Coronary artery (tissue), 2 donors: ENCODE results near the gene ADCY9.

Experiments used
- DNase-seq: peaks from one replicate; pipeline ENCODE4 v3.0.0-alpha.2; 2017; ENCODE audit warnings: low spot score
- H3K27ac ChIP-seq, 2 donors: fragments of 200-600 bp; sonication (generic); one replicate each; pipeline ENCODE4 v1.5.1; 2016 to 2019
- H3K4me3 ChIP-seq: fragments of 200-600 bp; sonication (generic); 2 replicates; pipeline ENCODE4 v1.5.1; 2016; ENCODE audit warnings: mild to moderate bottlenecking, moderate library complexity
- CTCF ChIP-seq: fragments of 200-600 bp; sonication (generic); IDR thresholded peaks from one replicate; pipeline ENCODE4 v1.5.1; 2019; ENCODE audit warnings: antibody characterized with exemption

The ADCY9 gene

GRCh38 chr16:4123616-4124300 lies 7.5 kb upstream of the ADCY9 start:
- TF ChIP-seq CTCF: no peak
- no peak for DNase-seq
- Histone ChIP-seq H3K4me3 (no peak overlapping the region), H3K27ac (no peak overlapping the region)

- H3K27ac ChIP-seq: no peak overlapping the region
- TF ChIP-seq CTCF: no peak
- no peak for DNase-seq
- no peak overlapping the region for H3K4me3 ChIP-seq
Observed at GRCh38 chr16:4120176-4120575, 3.9 kb upstream of the ADCY9 start.

GRCh38 chr16:4117250-4117578 lies 972 bp upstream of the ADCY9 start:
- Histone ChIP-seq H3K4me3 (peak overlapping the region; percentile 93), H3K27ac (peak overlapping the region; percentile 75 to 97)
- TF ChIP-seq CTCF: no peak
- DNase-seq: no peak

GRCh38 chr16:4115949-4116318 lies 308 bp downstream of the ADCY9 start:
- no peak for DNase-seq
- peak overlapping the region in 1 of 2 donors; percentile 97 for H3K27ac ChIP-seq
- H3K4me3 ChIP-seq: peak overlapping the region; percentile 93
- no peak for TF ChIP-seq CTCF

- DNase-seq: peak; percentile 75
- TF ChIP-seq CTCF: no peak
- H3K27ac ChIP-seq: peak overlapping the region; percentile 78 to 97
- H3K4me3 ChIP-seq: peak overlapping the region; percentile 93
Observed at GRCh38 chr16:4115209-4115948, 863 bp downstream of the ADCY9 start.

- H3K4me3 ChIP-seq: peak overlapping the region; percentile 93
- peak overlapping the region; percentile 78 to 97 for H3K27ac ChIP-seq
- DNase-seq: no peak
- no peak for TF ChIP-seq CTCF
Observed at GRCh38 chr16:4114257-4115208, 1.7 kb downstream of the ADCY9 start.
